ENCODE data around the gene DNAH1.

DNA sequence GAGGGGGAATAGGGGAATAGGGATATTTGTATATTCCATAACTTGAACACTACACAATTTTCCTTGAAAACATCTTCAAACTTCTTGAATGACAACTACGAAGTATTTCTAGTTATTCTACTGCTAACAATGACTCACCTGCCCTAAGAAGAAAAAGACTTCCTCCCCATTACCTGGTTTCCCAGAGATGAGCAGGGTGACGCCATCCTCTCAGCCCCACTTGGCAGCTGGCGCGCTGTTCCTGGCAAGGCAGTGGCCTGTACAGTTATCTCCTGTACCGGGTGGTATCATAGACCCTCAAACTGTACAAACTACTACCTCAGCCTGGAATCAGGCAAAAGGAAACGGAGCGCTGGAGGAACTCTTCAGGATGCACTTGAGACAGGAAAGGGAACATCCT is 48.1 kb upstream of the DNAH1 start:
- TF ChIP-seq, protein P1, sequence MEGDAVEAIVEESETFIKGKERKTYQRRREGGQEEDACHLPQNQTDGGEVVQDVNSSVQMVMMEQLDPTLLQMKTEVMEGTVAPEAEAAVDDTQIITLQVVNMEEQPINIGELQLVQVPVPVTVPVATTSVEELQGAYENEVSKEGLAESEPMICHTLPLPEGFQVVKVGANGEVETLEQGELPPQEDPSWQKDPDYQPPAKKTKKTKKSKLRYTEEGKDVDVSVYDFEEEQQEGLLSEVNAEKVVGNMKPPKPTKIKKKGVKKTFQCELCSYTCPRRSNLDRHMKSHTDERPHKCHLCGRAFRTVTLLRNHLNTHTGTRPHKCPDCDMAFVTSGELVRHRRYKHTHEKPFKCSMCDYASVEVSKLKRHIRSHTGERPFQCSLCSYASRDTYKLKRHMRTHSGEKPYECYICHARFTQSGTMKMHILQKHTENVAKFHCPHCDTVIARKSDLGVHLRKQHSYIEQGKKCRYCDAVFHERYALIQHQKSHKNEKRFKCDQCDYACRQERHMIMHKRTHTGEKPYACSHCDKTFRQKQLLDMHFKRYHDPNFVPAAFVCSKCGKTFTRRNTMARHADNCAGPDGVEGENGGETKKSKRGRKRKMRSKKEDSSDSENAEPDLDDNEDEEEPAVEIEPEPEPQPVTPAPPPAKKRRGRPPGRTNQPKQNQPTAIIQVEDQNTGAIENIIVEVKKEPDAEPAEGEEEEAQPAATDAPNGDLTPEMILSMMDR (conservative IDR thresholded peaks at IDR 0.05; ENCODE audit: low read length), result no peak
- TF ChIP-seq EZH2phosphoT487 (IDR thresholded peaks at IDR 0.05; ENCODE audit: borderline replicate concordance, low read depth, low read length), result no peak
